ENCODE results near the gene NBEAL1.
"Not testable (repeated sequence)": the region's sequence is repeated elsewhere in the genome, so short reads cannot be mapped to it uniquely, and the experiment has no call there.

NBEAL1 gene

DNA sequence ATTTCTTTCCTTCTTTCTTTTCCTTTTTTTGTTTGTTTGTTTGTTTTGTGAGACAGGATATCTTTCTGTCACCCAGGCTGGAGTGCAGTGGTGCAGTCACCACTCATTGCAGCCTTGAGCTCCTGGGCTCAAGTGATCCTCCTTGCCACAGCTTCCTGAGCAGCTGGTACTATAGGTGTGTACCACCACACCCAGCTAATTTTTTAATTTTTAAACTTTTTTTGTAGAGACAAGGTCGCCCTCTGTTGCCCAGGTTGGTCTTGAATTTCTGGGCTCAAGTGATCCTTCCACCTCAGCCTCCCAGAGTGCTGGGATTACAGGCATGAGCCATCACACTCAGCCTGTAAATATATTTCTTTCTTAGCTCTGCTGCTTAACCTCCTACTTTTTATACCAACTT, 140.7 kb downstream of the NBEAL1 start:
- H3K9ac ChIP-seq (ENCODE audit: low read length) = no peak overlapping the region
- no peak overlapping the region for H3K4me2 ChIP-seq (ENCODE audit: low read length)
- no peak overlapping the region for H3K4me3 ChIP-seq (ENCODE audit: low read depth, low read length)
- no peak overlapping the region for H2BK12ac ChIP-seq (ENCODE audit: low read length)
- H3K79me2 ChIP-seq (ENCODE audit: control insufficient read depth, insufficient read depth, low read length, poor library complexity) = no peaks in the 10 kb centered on the region
- no peak overlapping the region for H2BK120ac ChIP-seq (ENCODE audit: insufficient read depth, low read length, poor library complexity)
- no peaks in the 10 kb centered on the region for H3K79me1 ChIP-seq (ENCODE audit: low read length)
- H2AFZ ChIP-seq (ENCODE audit: insufficient read depth, low read length, poor library complexity) = no peak overlapping the region
- no peak overlapping the region for H3K23ac ChIP-seq (ENCODE audit: low read length)
- H3K27me3 ChIP-seq (ENCODE audit: insufficient read depth, low read length) = no peaks in the 10 kb centered on the region
- no peak overlapping the region for H4K91ac ChIP-seq (ENCODE audit: low read depth, low read length)
- no peaks in the 10 kb centered on the region for H3K4me1 ChIP-seq (ENCODE audit: control insufficient read depth in 1 of 2, insufficient read depth in 2 of 2, low read length in 2 of 2)
- no CpG with 5 or more reads among the region's 1 CpG for WGBS (ENCODE audit: extremely low coverage, insufficient coverage, insufficient read length)
- H3K4ac ChIP-seq (ENCODE audit: low read depth, low read length) = no peak overlapping the region
- H2AK5ac ChIP-seq (ENCODE audit: low read length) = no peak overlapping the region
- no peak overlapping the region for H2BK5ac ChIP-seq (ENCODE audit: low read depth, low read length, poor library complexity)
- DNase-seq = no peak
- no peak overlapping the region for H3K18ac ChIP-seq (ENCODE audit: low read length)
- H4K8ac ChIP-seq (ENCODE audit: low read depth, low read length) = no peak overlapping the region
- no peaks in the 10 kb centered on the region for H3K9me3 ChIP-seq (ENCODE audit: insufficient read depth, low read depth, low read length)
- no peak overlapping the region for H3K14ac ChIP-seq (ENCODE audit: low read length)
- H3K36me3 ChIP-seq (ENCODE audit: control insufficient read depth in 1 of 2, insufficient read depth in 2 of 2, low read length in 2 of 2) = peaks cover 3 to 9% of the 10 kb centered on the region in 2 experiments
- no peak overlapping the region for H3K27ac ChIP-seq (ENCODE audit: low read depth, low read length)
- no peak overlapping the region for H4K12ac ChIP-seq (ENCODE audit: low read depth, low read length)

- H2AFZ ChIP-seq (ENCODE audit: insufficient read depth, low read length, poor library complexity); H4K12ac ChIP-seq (ENCODE audit: low read depth, low read length); H3K4me2 ChIP-seq (ENCODE audit: low read length); H4K91ac ChIP-seq (ENCODE audit: low read depth, low read length); H2BK5ac ChIP-seq (ENCODE audit: low read depth, low read length, poor library complexity); H3K4me3 ChIP-seq (ENCODE audit: low read depth, low read length); H4K8ac ChIP-seq (ENCODE audit: low read depth, low read length); H3K18ac ChIP-seq (ENCODE audit: low read length); H3K4me1 ChIP-seq (ENCODE audit: control insufficient read depth in 1 of 2, insufficient read depth in 2 of 2, low read length in 2 of 2); DNase-seq; H2BK120ac ChIP-seq (ENCODE audit: insufficient read depth, low read length, poor library complexity); H3K27ac ChIP-seq (ENCODE audit: low read depth, low read length); H2BK12ac ChIP-seq (ENCODE audit: low read length); H3K27me3 ChIP-seq (ENCODE audit: insufficient read depth, low read length); H2AK5ac ChIP-seq (ENCODE audit: low read length); H3K79me1 ChIP-seq (ENCODE audit: low read length); H3K23ac ChIP-seq (ENCODE audit: low read length); H3K9ac ChIP-seq (ENCODE audit: low read length); H3K9me3 ChIP-seq (ENCODE audit: insufficient read depth, low read depth, low read length); H3K14ac ChIP-seq (ENCODE audit: low read length); H3K4ac ChIP-seq (ENCODE audit: low read depth, low read length); H3K79me2 ChIP-seq (ENCODE audit: control insufficient read depth, insufficient read depth, low read length, poor library complexity): not testable (repeated sequence)
- peaks cover 7 to 10% of the 10 kb centered on the region in 2 experiments for H3K36me3 ChIP-seq (ENCODE audit: control insufficient read depth in 1 of 2, insufficient read depth in 2 of 2, low read length in 2 of 2)
- WGBS (ENCODE audit: extremely low coverage, insufficient coverage, insufficient read length) = no CpG with 5 or more reads among the region's 5 CpGs
Measured at GRCh38 chr2:203162722-203163121, 148.0 kb downstream of the NBEAL1 start.

DNA sequence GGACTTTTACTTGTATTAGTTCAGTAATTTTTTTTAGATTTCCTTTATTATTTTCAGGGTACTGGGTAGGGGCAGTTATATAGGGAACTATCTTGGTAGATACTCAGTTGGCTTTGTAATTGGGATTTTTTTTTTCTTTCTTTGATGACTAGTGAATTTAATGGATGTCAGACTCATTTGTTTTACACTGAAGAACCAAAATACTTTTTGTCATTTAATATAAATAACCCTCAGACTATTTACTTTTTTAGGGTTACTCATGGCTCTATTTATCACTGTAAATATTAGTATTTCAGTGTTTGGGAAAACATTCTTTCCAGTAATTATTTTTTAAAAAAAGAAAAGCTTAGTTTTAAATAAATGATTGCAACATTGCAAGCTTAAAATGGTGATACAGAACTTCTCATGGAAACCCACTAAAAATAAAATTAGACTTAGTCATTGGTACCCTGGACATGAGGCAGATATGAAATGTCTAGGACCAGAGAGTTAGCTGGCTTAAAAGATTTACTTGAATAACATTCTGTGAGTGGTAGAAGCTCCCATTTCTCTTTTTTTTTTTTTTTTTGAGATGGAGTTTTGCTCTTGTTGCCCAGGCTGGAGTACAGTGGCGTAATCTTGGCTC, 149.7 kb downstream of the NBEAL1 start:
- H3K27me3 ChIP-seq (ENCODE audit: insufficient read depth, low read length) = no peaks in the 10 kb centered on the region
- H2AK5ac ChIP-seq (ENCODE audit: low read length) = no peak overlapping the region
- H2BK12ac ChIP-seq (ENCODE audit: low read length) = no peak overlapping the region
- H2BK5ac ChIP-seq (ENCODE audit: low read depth, low read length, poor library complexity) = no peak overlapping the region
- DNase-seq = no peak
- H3K9me3 ChIP-seq (ENCODE audit: insufficient read depth, low read depth, low read length) = no peaks in the 10 kb centered on the region
- no peak overlapping the region for H4K91ac ChIP-seq (ENCODE audit: low read depth, low read length)
- H3K4me3 ChIP-seq (ENCODE audit: low read depth, low read length) = no peak overlapping the region
- no peak overlapping the region for H3K27ac ChIP-seq (ENCODE audit: low read depth, low read length)
- H3K79me1 ChIP-seq (ENCODE audit: low read length) = no peaks in the 10 kb centered on the region
- no peak overlapping the region for H3K9ac ChIP-seq (ENCODE audit: low read length)
- H4K8ac ChIP-seq (ENCODE audit: low read depth, low read length) = no peak overlapping the region
- no CpG with 5 or more reads among the region's 1 CpG for WGBS (ENCODE audit: extremely low coverage, insufficient coverage, insufficient read length)
- no peaks in the 10 kb centered on the region for H3K79me2 ChIP-seq (ENCODE audit: control insufficient read depth, insufficient read depth, low read length, poor library complexity)
- no peak overlapping the region for H4K12ac ChIP-seq (ENCODE audit: low read depth, low read length)
- no peak overlapping the region for H2BK120ac ChIP-seq (ENCODE audit: insufficient read depth, low read length, poor library complexity)
- H3K14ac ChIP-seq (ENCODE audit: low read length) = no peak overlapping the region
- H3K18ac ChIP-seq (ENCODE audit: low read length) = no peak overlapping the region
- peaks cover 6 to 10% of the 10 kb centered on the region in 2 experiments for H3K36me3 ChIP-seq (ENCODE audit: control insufficient read depth in 1 of 2, insufficient read depth in 2 of 2, low read length in 2 of 2)
- H2AFZ ChIP-seq (ENCODE audit: insufficient read depth, low read length, poor library complexity) = no peak overlapping the region
- no peak overlapping the region for H3K23ac ChIP-seq (ENCODE audit: low read length)
- H3K4me2 ChIP-seq (ENCODE audit: low read length) = no peak overlapping the region
- H3K4ac ChIP-seq (ENCODE audit: low read depth, low read length) = no peak overlapping the region
- H3K4me1 ChIP-seq (ENCODE audit: control insufficient read depth in 1 of 2, insufficient read depth in 2 of 2, low read length in 2 of 2) = no peaks in the 10 kb centered on the region

DNA sequence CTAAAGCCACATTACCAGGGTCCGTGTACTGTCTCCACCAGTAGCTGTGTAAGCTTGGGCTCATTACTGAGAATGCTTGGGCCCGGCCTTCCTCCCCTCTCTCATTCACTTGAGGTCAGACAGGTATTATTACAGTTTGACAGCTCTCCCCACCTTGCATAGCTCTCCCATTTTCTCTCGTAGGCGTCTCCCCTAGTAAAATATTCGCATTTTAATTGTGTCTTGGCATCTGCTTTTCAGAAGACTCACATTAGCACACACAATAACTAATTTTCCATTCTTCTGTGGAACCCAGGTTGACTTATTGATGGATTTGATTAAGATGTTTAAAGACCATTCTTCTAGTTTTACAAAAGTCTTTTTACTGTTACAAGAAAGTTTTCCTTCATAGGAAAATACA, 153.1 kb downstream of the NBEAL1 start:
- Histone ChIP-seq H3K18ac (ENCODE audit: low read length) (no peak overlapping the region), H3K79me2 (ENCODE audit: control insufficient read depth, insufficient read depth, low read length, poor library complexity) (no peaks in the 10 kb centered on the region), H3K9me3 (ENCODE audit: insufficient read depth, low read depth, low read length) (no peaks in the 10 kb centered on the region), H3K4ac (ENCODE audit: low read depth, low read length) (no peak overlapping the region), H3K4me2 (ENCODE audit: low read length) (no peak overlapping the region), H4K12ac (ENCODE audit: low read depth, low read length) (no peak overlapping the region), H2AK5ac (ENCODE audit: low read length) (no peak overlapping the region), H4K91ac (ENCODE audit: low read depth, low read length) (no peak overlapping the region), H3K4me1 (ENCODE audit: control insufficient read depth in 1 of 2, insufficient read depth in 2 of 2, low read length in 2 of 2) (no peaks in the 10 kb centered on the region), H4K8ac (ENCODE audit: low read depth, low read length) (no peak overlapping the region), H3K79me1 (ENCODE audit: low read length) (no peaks in the 10 kb centered on the region), H3K14ac (ENCODE audit: low read length) (no peak overlapping the region), H3K27ac (ENCODE audit: low read depth, low read length) (no peak overlapping the region), H2BK12ac (ENCODE audit: low read length) (no peak overlapping the region), H3K27me3 (ENCODE audit: insufficient read depth, low read length) (no peaks in the 10 kb centered on the region), H3K4me3 (ENCODE audit: low read depth, low read length) (no peak overlapping the region), H3K36me3 (ENCODE audit: control insufficient read depth in 1 of 2, insufficient read depth in 2 of 2, low read length in 2 of 2) (peaks cover 4 to 5% of the 10 kb centered on the region in 2 experiments), H2BK5ac (ENCODE audit: low read depth, low read length, poor library complexity) (no peak overlapping the region), H3K9ac (ENCODE audit: low read length) (no peak overlapping the region), H2AFZ (ENCODE audit: insufficient read depth, low read length, poor library complexity) (no peak overlapping the region), H3K23ac (ENCODE audit: low read length) (no peak overlapping the region), H2BK120ac (ENCODE audit: insufficient read depth, low read length, poor library complexity) (no peak overlapping the region)
- DNase-seq = no peak
- no CpG with 5 or more reads among the region's 5 CpGs for WGBS (ENCODE audit: extremely low coverage, insufficient coverage, insufficient read length)
